RWPE2 (cell line): ENCODE measurements around the gene PMS1.

Experiments used
- ATAC-seq: fragments of 200-7000 bp; cut with Tn5 transposase; 3 replicates; pipeline ENCODE4 v1.9.1; 2021; ENCODE audit warnings: low read depth
- DNase-seq: peaks from one replicate; pipeline ENCODE4 v3.0.0-alpha.2; 2020; ENCODE audit warnings: low spot score
- H3K27ac ChIP-seq: fragments of 450-650 bp; 2 replicates; pipeline ENCODE4 v1.5.1; 2017; ENCODE audit warnings: mild to moderate bottlenecking; ENCODE audit not compliant: poor library complexity, severe bottlenecking
- H3K27me3 ChIP-seq: fragments of 250-450 bp; sonication (Bioruptor Pico); 2 replicates; pipeline ENCODE4 v1.5.1; 2021; ENCODE audit warnings: mild to moderate bottlenecking, moderate library complexity; ENCODE audit not compliant: insufficient read depth, poor library complexity, severe bottlenecking
- H3K36me3 ChIP-seq: fragments of 250-450 bp; sonication (Bioruptor Pico); 2 replicates; pipeline ENCODE4 v1.5.1; 2020; ENCODE audit warnings: low read depth, mild to moderate bottlenecking, moderate library complexity
- H3K4me1 ChIP-seq: fragments of 250-450 bp; sonication (Bioruptor Pico); 2 replicates; pipeline ENCODE4 v1.5.1; 2021; ENCODE audit warnings: mild to moderate bottlenecking, moderate library complexity; ENCODE audit not compliant: insufficient read depth, poor library complexity, severe bottlenecking
- H3K4me3 ChIP-seq: fragments of 250-450 bp; sonication (Bioruptor Pico); 2 replicates; pipeline ENCODE4 v1.5.1; 2021; ENCODE audit warnings: mild to moderate bottlenecking, moderate library complexity; ENCODE audit not compliant: severe bottlenecking
- H3K9me3 ChIP-seq: fragments of 250-450 bp; sonication (Bioruptor Pico); 2 replicates; pipeline ENCODE4 v1.5.1; 2021; ENCODE audit warnings: mild to moderate bottlenecking, moderate library complexity; ENCODE audit not compliant: severe bottlenecking
- CTCF ChIP-seq: fragments of 450-650 bp; IDR thresholded peaks from one replicate; pipeline ENCODE4 v1.5.1; 2017; ENCODE audit warnings: mild to moderate bottlenecking, moderate library complexity; ENCODE audit not compliant: poor library complexity, severe bottlenecking

The PMS1 gene

GRCh38 chr2:189870381-189871085 lies 86.3 kb downstream of the PMS1 start:
- Histone ChIP-seq H3K4me1 (no peaks in the 10 kb centered on the region), H3K4me3 (no peak overlapping the region), H3K9me3 (no peaks in the 10 kb centered on the region), H3K27me3 (no peaks in the 10 kb centered on the region), H3K27ac (no peak overlapping the region), H3K36me3 (peaks cover 49% of the 10 kb centered on the region)
- TF ChIP-seq CTCF = no peak
- ATAC-seq = no peak
- no peak for DNase-seq

- Histone ChIP-seq H3K36me3 (peaks cover 40% of the 10 kb centered on the region), H3K27me3 (no peaks in the 10 kb centered on the region), H3K9me3 (no peaks in the 10 kb centered on the region), H3K4me3 (no peak overlapping the region), H3K4me1 (no peaks in the 10 kb centered on the region), H3K27ac (no peak overlapping the region)
- TF ChIP-seq CTCF = no peak
- no peak for DNase-seq
- ATAC-seq = no peak
Measured at GRCh38 chr2:189873696-189874095, 89.4 kb downstream of the PMS1 start.

GRCh38 chr2:189874586-189875320 lies 90.5 kb downstream of the PMS1 start:
- ATAC-seq (no peak), DNase-seq (no peak)
- Histone ChIP-seq H3K27me3 (no peaks in the 10 kb centered on the region), H3K36me3 (peaks cover 39% of the 10 kb centered on the region), H3K4me3 (no peak overlapping the region), H3K9me3 (no peaks in the 10 kb centered on the region), H3K27ac (no peak overlapping the region), H3K4me1 (no peaks in the 10 kb centered on the region)
- no peak for TF ChIP-seq CTCF

GRCh38 chr2:189876271-189876670 lies 92.0 kb downstream of the PMS1 start:
- Histone ChIP-seq H3K4me1 (no peaks in the 10 kb centered on the region), H3K9me3 (no peaks in the 10 kb centered on the region), H3K36me3 (peaks cover 31% of the 10 kb centered on the region), H3K27ac (no peak overlapping the region), H3K4me3 (no peak overlapping the region), H3K27me3 (no peaks in the 10 kb centered on the region)
- no peak for TF ChIP-seq CTCF
- DNase-seq (no peak), ATAC-seq (no peak)

- no peaks in the 10 kb centered on the region for H3K27me3 ChIP-seq
- no peaks in the 10 kb centered on the region for H3K4me1 ChIP-seq
- H3K4me3 ChIP-seq = no peak overlapping the region
- DNase-seq (no peak), ATAC-seq (no peak)
- no peaks in the 10 kb centered on the region for H3K9me3 ChIP-seq
- H3K36me3 ChIP-seq = peaks cover 7% of the 10 kb centered on the region
- no peak for TF ChIP-seq CTCF
- no peak overlapping the region for H3K27ac ChIP-seq
Measured at GRCh38 chr2:189879716-189880081, 95.4 kb downstream of the PMS1 start.
